ENCODE results near the gene IL13.
A peak's percentile ranks its signal among the peaks of the same experiment; 100 is the strongest.

The IL13 gene

DNA sequence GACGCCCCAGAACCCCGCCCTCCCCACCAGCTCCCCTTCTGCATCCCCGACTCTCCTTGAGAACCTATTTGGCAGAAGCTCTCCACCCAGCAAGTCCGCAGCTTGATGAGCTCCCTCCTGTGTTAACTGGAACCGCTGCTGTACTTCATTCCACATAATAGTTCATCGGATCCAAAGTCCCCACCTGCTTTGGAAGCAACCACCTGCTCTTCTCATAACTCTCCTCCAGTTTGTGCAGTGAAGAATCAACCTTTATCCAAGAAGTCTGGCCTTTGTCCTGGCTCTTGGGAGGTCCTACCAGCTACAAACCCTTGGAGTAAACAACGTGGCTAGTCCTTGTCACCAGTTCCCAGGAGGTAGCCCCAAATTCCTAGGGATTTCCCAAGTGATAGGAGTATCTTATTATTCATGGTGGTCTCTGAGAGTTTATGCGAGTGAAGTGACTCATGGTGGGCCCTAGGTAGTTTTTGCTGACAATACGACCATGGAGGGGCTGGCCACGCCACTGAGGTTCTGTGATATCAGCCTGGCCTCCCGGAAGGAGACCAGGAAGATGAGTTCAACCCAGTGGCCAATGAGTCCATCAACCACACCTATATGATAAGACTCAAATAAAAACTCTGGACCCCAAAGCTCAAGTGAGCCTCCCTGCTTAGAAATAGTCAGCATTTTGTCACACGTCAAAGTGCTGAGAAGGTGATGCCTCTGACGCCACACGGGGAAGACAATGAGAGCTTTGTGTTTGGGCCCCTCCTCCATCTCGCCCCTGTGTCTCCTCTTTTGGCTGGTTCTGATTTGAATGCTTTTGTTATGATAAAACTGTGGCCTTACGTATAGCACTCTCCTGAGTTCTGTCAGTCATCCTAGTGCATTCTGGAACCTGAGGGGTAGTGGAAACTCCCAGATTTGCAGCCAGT is 12.3 kb downstream of the IL13 start:
- no peak for DNase-seq (ENCODE audit: low spot score)

DNA sequence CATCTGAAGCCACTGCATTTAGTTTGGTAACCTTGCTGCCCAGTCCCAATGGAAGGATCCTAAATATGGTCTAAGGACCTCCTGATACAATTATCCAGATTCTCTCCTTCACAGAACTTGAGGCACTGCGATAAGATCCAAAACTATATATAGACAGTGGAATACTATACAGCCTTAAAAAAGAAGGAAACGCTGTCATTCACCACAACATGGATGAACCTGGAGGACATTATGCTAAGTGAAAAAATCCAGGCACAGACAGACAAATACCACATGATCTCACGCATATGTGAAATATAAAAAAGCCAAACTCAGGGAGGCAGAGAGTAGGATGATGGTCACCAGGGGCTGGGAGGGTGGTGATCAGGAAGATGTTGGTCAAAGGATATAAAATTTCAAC is 13.0 kb downstream of the IL13 start:
- DNase-seq (ENCODE audit: low spot score), result no peak

DNA sequence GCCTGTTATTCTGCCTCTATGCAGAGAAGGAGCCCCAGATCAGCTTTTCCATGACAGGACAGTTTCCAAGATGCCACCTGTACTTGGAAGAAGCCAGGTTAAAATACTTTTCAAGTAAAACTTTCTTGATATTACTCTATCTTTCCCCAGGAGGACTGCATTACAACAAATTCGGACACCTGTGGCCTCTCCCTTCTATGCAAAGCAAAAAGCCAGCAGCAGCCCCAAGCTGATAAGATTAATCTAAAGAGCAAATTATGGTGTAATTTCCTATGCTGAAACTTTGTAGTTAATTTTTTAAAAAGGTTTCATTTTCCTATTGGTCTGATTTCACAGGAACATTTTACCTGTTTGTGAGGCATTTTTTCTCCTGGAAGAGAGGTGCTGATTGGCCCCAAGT is 15.5 kb downstream of the IL13 start:
- DNase-seq (ENCODE audit: low spot score), result no peak

DNA sequence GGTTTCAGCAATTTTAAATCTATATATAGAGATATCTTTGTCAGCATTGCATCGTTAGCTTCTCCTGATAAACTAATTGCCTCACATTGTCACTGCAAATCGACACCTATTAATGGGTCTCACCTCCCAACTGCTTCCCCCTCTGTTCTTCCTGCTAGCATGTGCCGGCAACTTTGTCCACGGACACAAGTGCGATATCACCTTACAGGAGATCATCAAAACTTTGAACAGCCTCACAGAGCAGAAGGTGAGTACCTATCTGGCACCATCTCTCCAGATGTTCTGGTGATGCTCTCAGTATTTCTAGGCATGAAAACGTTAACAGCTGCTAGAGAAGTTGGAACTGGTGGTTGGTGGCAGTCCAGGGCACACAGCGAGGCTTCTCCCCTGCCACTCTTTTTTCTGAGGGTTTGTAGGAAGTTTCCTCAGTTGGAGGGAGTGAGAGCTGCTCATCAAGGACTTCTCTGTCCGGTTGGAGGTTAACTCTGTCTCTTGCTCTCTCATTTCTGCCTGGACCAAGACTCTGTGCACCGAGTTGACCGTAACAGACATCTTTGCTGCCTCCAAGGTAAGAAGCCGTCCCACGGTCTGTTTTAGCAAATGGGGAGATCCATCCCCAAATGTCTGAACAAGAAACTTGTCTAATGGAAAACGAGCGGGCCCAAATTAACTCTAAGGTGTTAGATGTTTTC is 16.1 kb downstream of the IL13 start, which contains the start of gene IL4:
IL4 (plus strand) TSS at position 51 of the 692 bp plus-strand sequence; CDS start at position 113, 62 bp downstream.
- no peak for DNase-seq (ENCODE audit: low spot score)

DNA sequence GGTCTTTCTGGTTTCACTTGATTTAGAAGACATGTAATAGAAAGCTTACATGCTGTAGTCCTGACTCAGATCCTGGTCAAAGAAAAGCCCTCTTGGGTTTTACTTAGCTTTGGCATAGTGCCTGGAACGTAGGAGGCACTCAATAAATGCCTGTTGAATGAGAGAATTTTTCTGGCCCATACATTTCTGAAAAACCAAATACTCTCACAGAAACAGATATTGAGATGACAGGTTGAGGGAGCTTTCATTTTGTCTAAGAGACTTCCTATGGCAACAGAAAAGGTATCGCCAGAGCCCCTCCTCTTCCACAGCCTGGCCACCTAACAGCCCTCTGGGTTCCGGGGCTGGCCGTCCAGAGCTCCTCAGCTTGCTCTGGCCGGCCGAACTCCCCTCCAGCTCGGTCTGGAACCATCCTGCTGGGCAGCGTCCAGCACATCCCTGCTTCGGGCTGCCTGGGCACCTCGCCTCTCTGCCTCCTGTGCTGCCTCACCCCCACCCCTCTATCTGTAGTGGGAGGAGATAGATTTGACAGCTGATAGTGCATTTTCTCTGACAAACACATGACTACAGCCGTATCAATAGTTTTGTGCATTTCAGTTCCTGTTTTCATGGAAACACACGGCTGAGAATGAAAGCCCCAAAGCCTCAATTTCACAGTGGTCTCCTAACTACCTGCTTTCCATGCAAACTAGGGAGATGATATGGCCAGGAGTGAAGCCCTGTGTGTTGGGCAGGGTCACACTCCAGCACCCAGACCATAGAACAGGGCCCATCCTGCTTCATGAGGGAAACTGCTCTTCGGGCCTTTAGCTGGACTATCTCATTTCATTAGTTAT is 16.9 kb downstream of the IL13 start:
- DNase-seq (ENCODE audit: low spot score), result peak; percentile 96

DNA sequence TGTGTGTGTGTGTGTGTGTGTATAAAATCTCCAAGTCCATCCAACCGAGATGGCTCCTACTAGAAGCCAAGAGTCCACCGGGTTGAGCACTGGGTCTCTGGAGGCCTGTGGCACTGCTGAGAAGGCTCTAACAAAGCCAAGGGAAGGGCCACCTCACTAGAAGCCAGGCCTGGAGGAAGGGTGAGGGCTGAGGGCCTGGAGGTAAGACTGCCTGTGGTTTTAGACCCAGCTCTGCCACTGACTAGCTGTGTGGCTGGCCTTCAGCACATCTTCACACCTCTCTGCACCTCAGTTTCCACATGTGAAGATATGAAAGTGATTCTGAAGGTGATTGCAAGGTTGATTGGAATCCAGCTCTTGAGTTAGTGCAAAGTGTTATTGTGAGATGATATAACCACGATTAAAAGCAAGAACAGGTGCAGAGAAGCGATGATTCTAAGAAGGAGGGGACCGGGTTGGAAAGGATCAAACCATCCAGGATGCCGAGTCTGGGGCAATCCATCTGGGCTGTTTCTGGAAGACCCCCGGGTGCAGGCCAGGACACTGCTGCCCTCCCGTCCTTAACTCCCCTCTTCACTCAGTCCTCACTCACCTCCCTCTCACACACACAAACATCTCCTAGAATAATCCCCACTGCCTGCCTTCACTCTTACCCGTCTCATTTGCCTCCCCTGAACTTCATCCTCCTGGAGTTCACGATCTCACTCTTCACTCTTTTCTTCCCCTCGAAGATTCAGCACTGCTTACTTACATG is 18.1 kb downstream of the IL13 start:
- no peak for DNase-seq (ENCODE audit: low spot score)

DNA sequence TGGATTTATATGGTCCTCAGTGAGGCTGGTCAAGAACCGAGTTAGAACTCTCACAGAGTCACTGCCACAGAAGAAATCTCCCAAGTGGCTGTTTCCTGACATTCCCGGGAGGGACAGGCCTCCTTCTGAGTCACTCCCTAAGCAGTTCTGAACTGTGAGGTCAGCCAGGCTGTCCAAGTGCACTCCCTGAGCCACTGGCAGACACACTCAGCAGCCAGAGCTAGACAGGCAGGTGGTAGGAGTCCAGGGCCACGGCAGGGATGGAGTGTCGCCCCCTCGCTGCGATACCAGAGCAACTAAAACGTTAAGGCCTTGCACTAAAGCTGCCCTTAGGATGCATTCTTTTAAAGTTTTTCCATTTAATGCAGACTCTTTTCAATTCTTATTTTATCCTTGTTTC is 19.2 kb downstream of the IL13 start:
- DNase-seq (ENCODE audit: low spot score), result peak; percentile 98

DNA sequence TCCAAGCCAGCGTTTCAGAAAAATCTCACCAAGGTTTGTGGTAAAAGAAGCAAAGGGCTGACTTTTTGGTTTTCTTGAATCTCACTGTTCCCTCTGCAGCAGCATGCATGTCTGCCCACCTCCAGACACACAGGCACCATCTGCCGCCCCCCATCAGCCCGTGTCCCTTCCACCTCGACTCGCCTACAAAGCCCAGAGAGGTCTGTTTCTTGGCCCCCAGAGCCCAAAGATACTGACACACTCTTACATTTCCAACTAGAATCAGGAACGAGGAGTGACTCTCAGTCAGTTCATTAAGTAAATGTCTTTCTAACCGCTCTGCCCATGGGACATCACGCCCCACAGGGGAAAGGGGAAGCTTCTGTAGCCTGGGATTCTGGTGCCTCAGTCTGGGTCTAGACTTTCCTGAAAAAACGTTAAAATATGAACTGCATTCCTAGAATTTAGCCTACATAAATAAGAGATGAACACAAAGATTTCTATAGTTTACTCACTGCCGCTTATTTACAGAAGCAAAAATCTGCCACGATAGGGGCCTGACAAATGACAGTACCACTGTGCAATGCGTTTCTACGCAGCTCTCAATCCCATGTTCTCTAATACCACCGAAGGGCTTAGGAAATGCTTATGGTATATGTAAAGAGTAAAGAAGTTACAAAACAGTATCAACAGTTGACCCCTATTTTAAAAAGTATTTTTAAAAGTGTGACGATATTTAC is 19.9 kb downstream of the IL13 start:
- no peak for DNase-seq (ENCODE audit: low spot score)

DNA sequence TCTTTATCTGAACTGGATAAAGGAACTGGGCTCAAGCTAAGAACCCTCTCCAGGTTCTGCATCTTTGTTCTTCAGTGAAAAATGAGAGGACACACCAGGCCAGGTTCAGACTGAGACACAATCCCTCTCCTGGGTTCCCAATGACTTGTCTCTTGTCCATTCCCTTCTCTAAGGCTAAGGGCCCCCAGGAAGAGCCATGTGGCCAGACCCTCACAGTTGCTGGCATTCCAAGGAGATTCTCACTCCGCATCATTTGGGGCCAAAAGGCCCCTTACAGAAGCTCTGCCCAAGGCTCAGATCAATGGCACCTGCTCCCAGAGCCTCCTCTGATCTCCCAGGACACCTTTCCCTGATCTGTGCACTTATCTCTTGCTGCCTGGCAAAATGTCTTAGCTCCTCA is 20.8 kb downstream of the IL13 start:
- DNase-seq (ENCODE audit: low spot score), result no peak

DNA sequence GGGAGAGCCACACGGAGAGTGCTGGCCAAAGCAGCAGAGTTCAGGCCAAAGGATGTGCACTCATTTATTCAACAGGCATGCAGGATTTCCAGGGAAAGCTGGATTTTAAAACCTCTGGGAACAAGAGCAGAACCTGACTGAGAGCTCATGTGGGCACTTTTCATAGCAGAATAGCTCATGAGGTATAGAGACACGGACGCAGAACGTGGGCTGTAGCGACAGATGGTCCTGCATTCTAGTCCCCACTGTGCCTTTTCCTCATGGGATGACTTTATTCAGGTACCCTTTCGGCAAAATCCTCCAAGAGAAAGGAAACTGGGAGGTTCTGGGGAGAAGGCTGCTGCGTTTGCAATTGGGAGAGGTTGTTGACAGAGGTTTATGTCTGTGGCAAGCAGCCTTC is 21.2 kb downstream of the IL13 start:
- DNase-seq (ENCODE audit: low spot score), result no peak

DNA sequence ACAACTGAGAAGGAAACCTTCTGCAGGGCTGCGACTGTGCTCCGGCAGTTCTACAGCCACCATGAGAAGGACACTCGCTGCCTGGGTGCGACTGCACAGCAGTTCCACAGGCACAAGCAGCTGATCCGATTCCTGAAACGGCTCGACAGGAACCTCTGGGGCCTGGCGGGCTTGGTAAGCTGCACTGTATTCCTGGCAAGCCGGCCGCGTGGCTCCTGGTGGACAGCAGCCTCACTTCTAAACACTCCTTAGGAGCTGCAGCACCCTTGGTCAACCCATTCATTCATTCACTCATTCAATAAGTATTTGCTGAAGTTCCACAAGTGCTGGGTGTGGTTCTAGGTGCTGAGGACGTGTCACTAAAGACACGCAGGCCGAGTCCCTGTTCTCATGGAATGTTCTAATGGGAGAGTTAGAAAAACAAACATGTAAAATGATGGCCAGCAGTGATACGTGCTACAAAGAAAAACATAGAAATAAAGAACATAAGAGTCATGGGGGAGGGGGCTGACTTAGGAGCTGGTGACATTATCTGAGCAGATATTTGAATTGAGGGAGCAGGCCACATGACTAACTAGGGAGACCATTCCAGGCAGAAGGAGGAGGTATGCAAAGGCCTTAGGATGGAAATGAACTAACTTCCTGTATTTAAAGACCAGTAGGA is 21.9 kb downstream of the IL13 start:
- no peak for DNase-seq (ENCODE audit: low spot score)

DNA sequence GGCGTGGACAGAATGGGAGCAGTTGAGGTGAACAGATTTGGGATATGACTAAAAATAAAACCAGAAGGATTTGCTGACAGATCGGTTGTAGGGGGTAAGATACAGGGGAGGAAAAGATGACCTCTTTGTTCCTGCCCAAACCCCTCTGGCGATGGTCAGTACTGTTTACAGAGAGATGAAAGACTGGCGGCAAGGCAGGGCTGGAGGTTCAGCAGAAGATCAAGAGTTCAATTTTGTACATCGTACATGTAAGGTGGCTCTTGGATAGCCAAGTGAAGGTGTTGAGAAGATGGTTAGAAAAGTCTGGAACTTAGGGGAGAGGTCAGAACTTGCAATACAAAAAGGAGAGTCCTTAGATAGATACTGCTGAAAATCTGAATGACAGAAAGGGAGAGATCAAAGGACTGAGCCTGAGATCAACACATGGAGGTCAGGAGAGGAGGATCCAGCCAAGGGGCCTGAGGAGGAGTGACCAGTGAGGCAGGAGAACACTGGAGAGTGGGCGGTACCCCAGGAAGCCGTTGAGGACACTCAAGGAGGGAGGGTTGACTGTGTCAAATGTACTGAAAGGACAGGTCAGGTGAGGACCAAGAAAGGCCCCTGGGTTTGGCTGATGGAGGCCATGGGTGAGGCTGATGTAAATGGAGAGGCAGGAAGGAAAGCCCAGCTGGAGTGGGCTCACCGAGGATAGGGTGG is 23.0 kb downstream of the IL13 start:
- DNase-seq (ENCODE audit: low spot score), result no peak

DNA sequence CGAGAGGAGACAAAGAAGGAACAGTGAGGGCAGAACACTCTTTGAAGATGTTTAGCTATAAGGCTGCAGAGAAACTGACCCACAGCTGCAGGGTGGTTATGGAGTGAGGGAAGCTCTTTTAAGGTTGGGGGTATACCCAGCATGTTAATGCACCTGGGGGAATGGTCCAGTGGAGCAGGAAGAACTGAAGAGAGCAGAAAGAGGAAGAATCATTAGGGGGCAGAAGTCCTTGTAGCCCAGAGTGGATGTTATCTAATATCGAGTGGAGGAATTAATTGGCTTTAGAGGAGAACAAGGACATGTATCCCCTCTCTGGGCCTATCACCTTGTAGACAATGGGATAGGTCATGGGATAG is 23.5 kb downstream of the IL13 start:
- DNase-seq (ENCODE audit: low spot score), result no peak

DNA sequence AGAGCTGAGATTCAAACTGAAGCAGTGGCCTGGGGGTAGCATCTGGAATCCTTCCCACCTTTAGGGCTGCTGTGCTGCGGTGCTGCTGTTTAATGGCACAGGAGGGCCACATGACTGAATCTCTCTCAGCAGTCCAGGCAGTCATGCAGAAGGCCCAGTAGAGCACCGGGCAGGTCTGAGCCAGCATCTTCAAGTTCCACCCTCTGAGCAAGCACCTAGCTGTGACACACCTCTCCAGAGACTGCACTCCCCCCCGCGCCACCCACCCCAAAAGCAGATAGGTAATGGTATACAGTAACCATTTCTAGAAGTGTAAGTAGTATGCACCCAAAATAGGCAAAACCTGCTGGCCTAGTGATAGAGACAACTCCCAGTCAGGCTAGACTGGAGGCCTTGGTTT is 24.0 kb downstream of the IL13 start:
- DNase-seq (ENCODE audit: low spot score), result no peak

DNA sequence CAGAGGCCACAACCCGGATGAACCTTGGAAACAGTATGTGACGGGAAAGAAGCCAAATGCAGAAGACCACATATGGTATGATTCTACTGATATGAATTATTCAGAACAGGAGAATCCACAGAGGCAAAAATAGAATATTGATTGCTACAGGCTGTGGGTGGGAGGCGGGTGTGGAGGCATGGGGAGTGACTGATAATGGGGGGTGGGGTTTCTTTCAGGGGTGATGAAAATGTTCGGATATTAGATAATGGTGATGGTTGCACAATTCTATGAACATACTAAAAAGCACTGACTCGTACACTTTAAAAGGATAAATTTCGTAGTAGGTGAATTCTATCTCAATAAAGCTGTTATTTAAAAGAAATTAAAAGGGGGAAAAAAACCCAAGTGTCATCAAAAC is 26.5 kb downstream of the IL13 start:
- no peak for DNase-seq (ENCODE audit: low spot score)

DNA sequence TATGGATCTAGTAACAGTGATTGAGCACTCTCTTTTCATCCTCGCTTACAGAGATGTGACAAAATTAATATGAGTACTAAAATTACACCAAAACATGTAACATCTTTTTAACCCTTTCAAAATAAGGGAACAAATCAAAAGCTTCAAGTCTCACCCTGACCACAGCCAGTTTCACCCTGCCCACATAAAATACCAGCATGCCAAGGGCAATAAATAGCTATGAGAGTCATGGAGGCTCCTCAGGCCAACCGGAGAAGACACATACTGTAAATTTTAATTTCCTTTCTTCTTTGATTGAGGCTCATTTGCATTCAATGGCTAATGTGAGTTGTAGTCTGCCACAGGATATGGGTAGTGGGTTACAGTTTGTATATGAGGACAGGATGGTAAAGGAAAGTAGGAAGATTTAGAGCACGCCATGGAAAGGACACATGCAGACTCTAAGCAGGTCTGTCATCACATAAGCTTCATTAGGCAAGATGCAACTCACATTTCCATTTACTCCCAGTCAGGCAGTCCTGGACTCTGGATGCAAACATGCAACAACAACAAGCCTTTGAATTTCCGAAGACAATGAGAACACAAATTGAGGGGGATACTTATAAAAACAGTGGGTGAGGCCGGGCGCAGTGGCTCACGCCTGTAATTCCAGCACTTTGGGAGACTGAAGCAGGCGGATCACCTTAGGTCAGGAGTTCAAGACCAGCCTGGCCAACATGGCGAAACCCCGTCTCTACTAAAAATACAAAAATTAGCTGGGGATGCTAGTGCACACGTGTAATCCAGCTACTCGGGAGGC is 27.1 kb downstream of the IL13 start:
- DNase-seq (ENCODE audit: low spot score), result no peak

DNA sequence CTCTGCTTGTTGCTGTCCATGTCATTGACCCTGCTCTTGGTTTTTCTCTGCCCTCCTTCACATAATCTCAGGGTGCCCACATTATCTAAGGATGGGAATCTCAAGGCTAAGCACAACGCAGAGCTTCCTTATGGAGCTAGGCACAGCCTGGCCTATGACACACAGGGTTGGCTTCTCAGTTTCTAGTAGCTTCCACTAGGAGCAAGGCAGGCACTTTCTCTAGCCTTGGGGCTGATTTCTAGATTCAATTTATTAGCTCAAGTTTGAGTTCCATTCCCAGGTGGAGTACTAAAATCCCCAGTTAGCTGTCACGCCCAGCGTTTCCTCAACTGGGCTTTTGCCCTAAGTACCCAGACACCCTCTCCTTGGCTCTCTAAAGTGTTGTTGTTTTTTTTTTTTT is 28.2 kb downstream of the IL13 start:
- no peak for DNase-seq (ENCODE audit: low spot score)

DNA sequence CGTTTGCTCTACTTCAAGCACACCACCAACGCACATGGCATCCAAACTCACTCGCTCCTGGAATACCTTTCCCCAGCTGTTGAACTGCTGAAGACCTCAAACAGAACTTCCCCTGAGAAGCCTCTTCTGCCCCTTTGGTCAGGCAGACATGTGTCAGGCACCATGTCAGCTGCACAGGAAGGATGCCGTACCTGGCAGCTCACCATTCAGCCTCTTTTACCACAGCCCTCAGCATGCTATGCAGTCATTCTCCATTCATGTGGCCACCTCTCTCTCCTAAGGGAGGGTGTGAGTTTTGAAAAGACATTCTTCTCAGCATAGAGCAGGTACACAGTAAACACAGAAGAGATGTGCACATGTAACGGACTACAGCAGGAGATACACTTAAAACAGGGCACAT is 30.0 kb downstream of the IL13 start:
- DNase-seq (ENCODE audit: low spot score), result no peak
